IMR-90 (cell line): Measurements from ENCODE around the gene NXPE3. TPM values are rescaled to one million over a fixed set of nuclear protein-coding genes. Genes with fewer than 3 reads are reported as not detected.

Experiments used
- ATAC-seq: fragments of 200-7000 bp; cut with Tn5 transposase; 2 replicates; pipeline ENCODE4 v1.9.1; 2020; ENCODE audit warnings: low read depth, mild to moderate bottlenecking, moderate library complexity
- BruUV-seq: library from RNA; stranded (reverse); fragments of 400-500 nt; replicated peaks from 2 replicates; lab custom pipeline; 2021; lab: Mats Ljungman, UMichigan
- CTCF ChIA-PET: fragments of 300-600 bp; formaldehyde crosslinking; extraction: SDS; loops from one replicate; lab custom pipeline; 2021; ENCODE audit warnings: antibody characterized with exemption; lab: Yijun Ruan, JAX
- POLR2A ChIA-PET: fragments of 300-600 bp; sonication (Branson Sonifier 250); formaldehyde crosslinking; loops from one replicate; lab custom pipeline; 2022; ENCODE audit warnings: antibody characterized with exemption; ENCODE audit not compliant: unreplicated experiment; lab: Charles Lee
- DNase-seq: peaks from one replicate; pipeline ENCODE4 v3.0.0; 2013
- H2AFZ ChIP-seq: replicated peaks from 2 replicates; pipeline ENCODE3; 2013; ENCODE audit warnings: low read length, mild to moderate bottlenecking; ENCODE audit not compliant: poor library complexity
- H2AK5ac ChIP-seq: 2 replicates; pipeline ENCODE4 v1.6.1; 2013; ENCODE audit warnings: low read depth, low read length, inconsistent platforms
- H2AK9ac ChIP-seq: replicated peaks from 2 replicates; pipeline ENCODE3; 2013; ENCODE audit warnings: mild to moderate bottlenecking, low read depth, low read length, moderate library complexity; ENCODE audit not compliant: poor library complexity
- H2BK120ac ChIP-seq: 2 replicates; pipeline ENCODE4 v1.6.1; 2013; ENCODE audit warnings: low read depth, low read length, inconsistent platforms
- H2BK15ac ChIP-seq: 3 replicates; pipeline ENCODE4 v1.6.1; 2013; ENCODE audit warnings: low read depth, low read length, inconsistent platforms
- H2BK20ac ChIP-seq: 2 replicates; pipeline ENCODE4 v1.6.1; 2013; ENCODE audit warnings: low read depth, mild to moderate bottlenecking, inconsistent platforms, low read length, moderate library complexity
- H2BK5ac ChIP-seq: 2 replicates; pipeline ENCODE4 v1.6.1; 2013; ENCODE audit warnings: mild to moderate bottlenecking, low read depth, low read length, inconsistent platforms; ENCODE audit not compliant: poor library complexity, severe bottlenecking
- H3K14ac ChIP-seq: replicated peaks from 2 replicates; pipeline ENCODE4 v1.6.1; 2013; ENCODE audit warnings: low read depth, low read length, inconsistent platforms
- H3K18ac ChIP-seq: 2 replicates; pipeline ENCODE4 v1.6.1; 2013; ENCODE audit warnings: low read depth, low read length, control low read depth
- H3K23ac ChIP-seq: 2 replicates; pipeline ENCODE4 v1.6.1; 2013; ENCODE audit warnings: low read depth, low read length, inconsistent platforms
- H3K27ac ChIP-seq: 2 replicates; pipeline ENCODE4 v1.5.1; 2013; ENCODE audit warnings: mild to moderate bottlenecking, control low read depth, low read length; ENCODE audit not compliant: insufficient read depth
- H3K27me3 ChIP-seq: 2 replicates; pipeline ENCODE4 v1.6.1; 2013; ENCODE audit warnings: low read length; ENCODE audit not compliant: control insufficient read depth, insufficient read depth
- H3K36me3 ChIP-seq: 2 replicates; pipeline ENCODE4 v1.6.1; 2013; ENCODE audit warnings: low read length, mixed read lengths; ENCODE audit not compliant: control insufficient read depth, insufficient read depth
- H3K4ac ChIP-seq: 2 replicates; pipeline ENCODE4 v1.6.1; 2013; ENCODE audit warnings: low read depth, low read length, inconsistent platforms
- H3K4me1 ChIP-seq: 2 replicates; pipeline ENCODE4 v1.6.1; 2013; ENCODE audit warnings: low read length, mixed read lengths; ENCODE audit not compliant: control insufficient read depth, insufficient read depth
- H3K4me2 ChIP-seq: 2 replicates; pipeline ENCODE4 v1.6.1; 2013; ENCODE audit warnings: low read depth, mild to moderate bottlenecking, control low read depth, low read length, moderate library complexity
- H3K4me3 ChIP-seq: 2 replicates; pipeline ENCODE4 v1.5.1; 2013; ENCODE audit warnings: low read depth, mild to moderate bottlenecking, control low read depth, low read length, moderate library complexity; ENCODE audit not compliant: insufficient read depth
- H3K56ac ChIP-seq: 2 replicates; pipeline ENCODE4 v1.6.1; 2013; ENCODE audit warnings: low read length, inconsistent platforms; ENCODE audit not compliant: insufficient read depth; ENCODE audit errors: extremely low read depth
- H3K79me1 ChIP-seq, 2 experiments: 2 replicates each; pipeline ENCODE4 v1.6.1; 2013; ENCODE audit warnings: low read length in 2 of 2, inconsistent platforms in 1 of 2, low read depth in 1 of 2
- H3K9ac ChIP-seq: 2 replicates; pipeline ENCODE4 v1.6.1; 2013; ENCODE audit warnings: low read depth, low read length, control low read depth
- H3K9me1 ChIP-seq: 2 replicates; pipeline ENCODE4 v1.6.1; 2013; ENCODE audit warnings: low read length, inconsistent platforms; ENCODE audit not compliant: insufficient read depth
- H3K9me3 ChIP-seq: 2 replicates; pipeline ENCODE4 v1.6.1; 2013; ENCODE audit warnings: low read length; ENCODE audit not compliant: control insufficient read depth, insufficient read depth
- H4K20me1 ChIP-seq: 2 replicates; pipeline ENCODE4 v1.6.1; 2013; ENCODE audit warnings: low read length, inconsistent platforms; ENCODE audit not compliant: insufficient read depth
- H4K5ac ChIP-seq: 2 replicates; pipeline ENCODE4 v1.6.1; 2013; ENCODE audit warnings: mild to moderate bottlenecking, low read depth, low read length, control low read depth
- H4K8ac ChIP-seq, 2 experiments: 2 replicates each; pipeline ENCODE4 v1.6.1; 2013; ENCODE audit warnings: low read depth in 2 of 2, low read length in 2 of 2, control low read depth in 1 of 2, inconsistent platforms in 1 of 2
- H4K91ac ChIP-seq: 2 replicates; pipeline ENCODE4 v1.6.1; 2013; ENCODE audit warnings: low read depth, low read length, inconsistent platforms; ENCODE audit not compliant: insufficient read depth
- CTCF ChIP-seq: conservative IDR thresholded peaks from 2 replicates; pipeline ENCODE4 v1.5.1; 2012; ENCODE audit warnings: mild to moderate bottlenecking, low read depth, low read length, improper control_type of control experiment
- MAFK ChIP-seq: IDR thresholded peaks from 2 replicates; pipeline ENCODE4 v1.6.1; 2012; ENCODE audit warnings: low read depth, low read length, improper control_type of control experiment
- MXI1 ChIP-seq: IDR thresholded peaks from 2 replicates; pipeline ENCODE4 v1.6.1; 2012; ENCODE audit warnings: low read depth, mild to moderate bottlenecking, low read length, moderate library complexity, borderline replicate concordance
- RAD21 ChIP-seq: IDR thresholded peaks from 2 replicates; pipeline ENCODE4 v1.6.1; 2012; ENCODE audit warnings: low read length, improper control_type of control experiment
- SMC3 ChIP-seq: fragments of 150-350 bp; IDR thresholded peaks from 2 replicates; pipeline ENCODE4 v1.6.1; 2016; ENCODE audit warnings: low read depth, mild to moderate bottlenecking, antibody characterized with exemption, low read length, moderate library complexity
- dilution Hi-C: fragments of 300-500 bp; cut with HindIII; formaldehyde crosslinking; loops from one replicate; pipeline ENCODE4 v1.14.3; 2018; ENCODE audit warnings: low sequenced_read_pairs; ENCODE audit not compliant: unreplicated experiment
- in situ Hi-C: fragments of 300-500 bp; cut with MboI; formaldehyde crosslinking; loops from 3 replicates; pipeline ENCODE4 v1.14.3; 2019; ENCODE audit warnings: low sequenced_read_pairs, inconsistent platforms, mixed read lengths
- intact Hi-C: fragments of 100-400 bp; cut with micrococcal nuclease; formaldehyde crosslinking; loops from 2 replicates; pipeline ENCODE4 v1.10.0; 2022
- polyA plus RNA-seq, 3 experiments: library from polyadenylated mRNA; depleted of rRNA; stranded (reverse); fragments of >200 nt; gene quantifications; 2 replicates each; pipeline ENCODE4 v1.2.3, GENCODE V29; 2012; ENCODE audit warnings: low replicate concordance in 1 of 3
- total RNA-seq: library from RNA; depleted of rRNA; stranded (reverse); fragments of >200 nt; gene quantifications from 2 replicates; pipeline ENCODE4 v1.2.3, GENCODE V29; 2012

NXPE3 gene
- total and polyA plus RNA-seq, 2 of the 4 experiments (the other 2 are of a cell fraction), result 20.0 to 23.8 TPM

- Histone ChIP-seq H4K8ac (no peak overlapping the region), H2BK120ac (no peak overlapping the region), H3K56ac (no peak overlapping the region), H4K91ac (no peak overlapping the region), H4K5ac (no peak overlapping the region), H3K27ac (no peak overlapping the region), H2BK5ac (no peak overlapping the region), H3K14ac (no peak overlapping the region), H2AK5ac (no peak overlapping the region), H4K20me1 (no peaks in the 10 kb centered on the region), H3K18ac (no peak overlapping the region), H2BK20ac (no peak overlapping the region), H2AFZ (no peak overlapping the region), H3K4me3 (no peak overlapping the region), H3K9ac (no peak overlapping the region; the same call in 1 of the 2 replicates), H3K4ac (no peak overlapping the region), H2BK15ac (no peak overlapping the region), H3K9me3 (no peaks in the 10 kb centered on the region), H3K9me1 (no peaks in the 10 kb centered on the region), H3K4me1 (peaks cover 2% of the 10 kb centered on the region; the same call in 1 of the 2 replicates), H3K27me3 (no peaks in the 10 kb centered on the region), H2AK9ac (no peak overlapping the region), H3K4me2 (peak overlapping the region; percentile 17; the same call in 1 of the 2 replicates), H3K36me3 (peaks cover 5% of the 10 kb centered on the region; the same call in 1 of the 2 replicates), H3K23ac (no peak overlapping the region), H3K79me1 (peaks cover 3 to 5% of the 10 kb centered on the region in 2 experiments; a peak in 1 of 4 replicates)
- CTCF ChIA-PET, result interaction anchor here (0.6 to 8.5 kb wide), 3 partner anchors 13 to 417 kb away, joined by 3 to 81 read pairs (median 3); no protein-coding TSS in a partner anchor
- intact Hi-C loops, result loop anchor here (1.0 to 5.0 kb wide), 2 partner anchors 43 to 416 kb away; no protein-coding TSS in a partner anchor
- no TSS peak for BruUV-seq
- dilution Hi-C loops, result loop anchor here (10.0 kb wide), 1 partner anchor 725 kb away; no protein-coding TSS in a partner anchor
- no peak for TF ChIP-seq MAFK
- peak; percentile 75 for TF ChIP-seq RAD21
- peak; percentile 61 for TF ChIP-seq SMC3
- TF ChIP-seq MXI1, result no peak
- TF ChIP-seq CTCF, result peak; percentile 72
- ATAC-seq (peak; percentile 77), DNase-seq (peak; percentile 56)
- POLR2A ChIA-PET, result no interaction called here
- in situ Hi-C loops, result loop anchor here (5.0 to 10.0 kb wide), 2 partner anchors 418 to 725 kb away; no protein-coding TSS in a partner anchor
Observed at GRCh38 chr3:101809178-101810021, 30.4 kb downstream of the NXPE3 start.
